ENCODE data around the gene PGBD4. TPM values are rescaled to one million over a fixed set of nuclear protein-coding genes. Genes with fewer than 3 reads are reported as not detected.
A peak's percentile ranks its signal among the peaks of the same experiment; 100 is the strongest.

Gene PGBD4
- total RNA-seq, 1 experiment from 2014 or later = 1.1 TPM

GRCh38 chr15:34101366-34102174 is at the start of gene PGBD4, which contains the start of gene EMC7 (continued):
- no peak for TF ChIP-seq MLX (CRISPR knock-in tag; IDR thresholded peaks at IDR 0.05)
- TF ChIP-seq ZNF416 (CRISPR knock-in tag; IDR thresholded peaks at IDR 0.05) = no peak
- no peak for TF ChIP-seq PREB (CRISPR knock-in tag; IDR thresholded peaks at IDR 0.05; ENCODE audit: borderline replicate concordance)
- peak; percentile 59; the same call in 1 of the 2 replicates for TF ChIP-seq SMAD3 (CRISPR knock-in tag; IDR thresholded peaks at IDR 0.05; ENCODE audit: borderline replicate concordance)
- 0 out of 2 replicates have a peak, but pooled peaks have one; percentile 30 for TF ChIP-seq FOXP4 (CRISPR knock-in tag; IDR thresholded peaks at IDR 0.05)
- TF ChIP-seq PRDM15 (CRISPR knock-in tag; IDR thresholded peaks at IDR 0.05) = no peak
- 0 out of 2 replicates have a peak, but pooled peaks have one; percentile 50 for TF ChIP-seq JUN (CRISPR knock-in tag; IDR thresholded peaks at IDR 0.05)
- TF ChIP-seq FOXJ3 (CRISPR knock-in tag; IDR thresholded peaks at IDR 0.05; ENCODE audit: borderline replicate concordance) = no peak
- peak; percentile 71 for TF ChIP-seq NFYB (CRISPR knock-in tag; conservative IDR thresholded peaks at IDR 0.05; ENCODE audit: low read depth)
- TF ChIP-seq AR (CRISPR knock-in tag; IDR thresholded peaks at IDR 0.05) = no peak
- TF ChIP-seq ATF6 (CRISPR knock-in tag; IDR thresholded peaks at IDR 0.05) = no peak
- TF ChIP-seq USF2 (CRISPR knock-in tag; IDR thresholded peaks at IDR 0.05) = no peak
- no peak for TF ChIP-seq GRHL2 (CRISPR knock-in tag; IDR thresholded peaks at IDR 0.05; ENCODE audit: insufficient replicate concordance, severe bottlenecking)
- peak; percentile 40; the same call in 1 of the 2 replicates for TF ChIP-seq USF1 (CRISPR knock-in tag; IDR thresholded peaks at IDR 0.05)
- no peak for TF ChIP-seq CBFB (CRISPR knock-in tag; IDR thresholded peaks at IDR 0.05; ENCODE audit: low read depth)
- no peak for TF ChIP-seq ZNF138 (CRISPR knock-in tag; conservative IDR thresholded peaks at IDR 0.05)
- no peak for TF ChIP-seq CTCF (IDR thresholded peaks at IDR 0.05)
- 0 out of 2 replicates have a peak, but pooled peaks have one; percentile 40 for TF ChIP-seq ZNF219 (CRISPR knock-in tag; IDR thresholded peaks at IDR 0.05; ENCODE audit: borderline replicate concordance)
- no peak for TF ChIP-seq RELA (CRISPR knock-in tag; IDR thresholded peaks at IDR 0.05; ENCODE audit: borderline replicate concordance)
- peak; percentile 80 for TF ChIP-seq CREB1 (CRISPR knock-in tag; IDR thresholded peaks at IDR 0.05)

Measured in WTC11 (cell line).